Mononuclear cell (primary cell): Measurements from ENCODE around the gene UBR3. TPM values are rescaled to one million over a fixed set of nuclear protein-coding genes. Genes with fewer than 3 reads are reported as not detected.
"Not testable (repeated sequence)": the region's sequence is repeated elsewhere in the genome, so short reads cannot be mapped to it uniquely, and the experiment has no call there.

ENCODE experiments used
- H3K27me3 ChIP-seq: 2 replicates; pipeline ENCODE4 v1.6.0; 2011; ENCODE audit warnings: low read length, control low read depth; ENCODE audit not compliant: insufficient read depth
- H3K4me1 ChIP-seq: 2 replicates; pipeline ENCODE4 v1.5.1; 2011; ENCODE audit warnings: mild to moderate bottlenecking, low read length, control low read depth; ENCODE audit not compliant: insufficient read depth
- H3K4me3 ChIP-seq: 2 replicates; pipeline ENCODE4 v1.5.1; 2011; ENCODE audit warnings: mild to moderate bottlenecking, low read length, moderate library complexity
- H3K9me3 ChIP-seq: 2 replicates; pipeline ENCODE4 v1.5.1; 2011; ENCODE audit warnings: low read depth, mild to moderate bottlenecking, control low read depth, low read length
- total RNA-seq: library from RNA; depleted of rRNA; stranded (reverse); fragments of >200 nt; gene quantifications from one replicate; pipeline ENCODE4 v1.2.3, GENCODE V29; 2012

Gene UBR3
- total RNA-seq, 1 donor, result 38.5 TPM

DNA sequence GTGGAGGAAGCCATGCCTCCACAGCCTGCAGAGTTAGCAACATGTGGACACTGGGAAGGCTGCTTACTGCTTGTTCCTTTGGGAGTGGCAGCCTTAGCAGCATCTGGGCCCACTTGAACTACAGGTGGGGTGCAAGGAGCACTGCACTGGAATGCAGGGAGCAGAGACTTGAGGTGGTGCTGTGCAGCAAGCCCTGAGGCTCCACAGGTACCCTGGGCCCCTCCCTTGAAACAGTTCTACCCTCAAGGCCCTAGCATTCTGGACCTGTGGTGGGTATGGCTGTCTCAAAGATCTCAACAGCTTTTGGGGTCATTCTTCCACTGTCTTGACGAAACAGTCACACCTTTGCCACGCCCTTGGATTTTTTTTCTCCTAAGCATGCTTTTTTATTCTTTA, 13.5 kb downstream of the UBR3 start:
- H3K27me3 ChIP-seq, result no peaks in the 10 kb centered on the region
- H3K9me3 ChIP-seq, result no peaks in the 10 kb centered on the region
- H3K4me1 ChIP-seq, result peaks cover 5% of the 10 kb centered on the region
- H3K4me3 ChIP-seq, result no peak overlapping the region

DNA sequence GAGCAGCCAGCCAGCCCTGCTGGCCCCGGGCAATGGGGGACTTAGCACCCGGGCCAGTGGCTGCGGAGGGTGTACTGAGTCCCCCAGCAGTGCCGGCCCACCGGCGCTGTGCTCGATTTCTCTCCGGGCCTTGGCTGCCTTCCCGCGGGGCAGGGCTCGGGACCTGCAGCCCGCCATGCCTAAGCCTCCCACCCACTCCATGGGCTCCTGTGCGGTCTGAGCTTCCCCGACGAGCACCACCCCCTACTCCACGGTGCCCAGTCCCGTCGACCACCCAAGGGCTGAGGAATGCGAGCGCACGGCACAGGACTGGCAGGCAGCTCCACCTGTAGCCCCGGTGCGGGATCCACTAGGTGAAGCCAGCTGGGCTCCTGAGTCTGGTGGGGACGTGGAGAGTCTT, 14.4 kb downstream of the UBR3 start:
- not testable (repeated sequence) for H3K9me3 ChIP-seq, H3K27me3 ChIP-seq, H3K4me1 ChIP-seq, H3K4me3 ChIP-seq

DNA sequence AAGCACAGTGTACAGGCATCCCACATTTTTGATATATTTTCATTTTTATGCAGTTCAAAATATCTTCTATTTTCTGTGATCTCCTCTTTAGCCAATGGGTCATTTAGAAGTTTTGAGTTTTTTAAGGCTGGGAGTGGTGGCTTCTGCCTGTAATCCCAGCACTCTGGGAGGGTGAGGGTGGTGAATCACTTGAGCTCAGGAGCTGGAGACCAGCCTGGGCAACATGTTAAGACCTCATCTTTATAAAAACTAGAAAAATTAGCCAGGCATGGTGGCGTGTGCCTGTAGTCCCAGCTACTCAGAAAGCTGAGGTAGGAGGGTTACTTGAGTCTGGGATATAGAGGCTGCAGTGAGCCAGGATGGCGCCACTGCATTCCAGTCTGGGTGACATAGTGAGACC, 17.8 kb downstream of the UBR3 start:
- Histone ChIP-seq H3K4me1 (peaks cover 9% of the 10 kb centered on the region), H3K9me3 (no peaks in the 10 kb centered on the region), H3K27me3 (no peaks in the 10 kb centered on the region), H3K4me3 (no peak overlapping the region)

DNA sequence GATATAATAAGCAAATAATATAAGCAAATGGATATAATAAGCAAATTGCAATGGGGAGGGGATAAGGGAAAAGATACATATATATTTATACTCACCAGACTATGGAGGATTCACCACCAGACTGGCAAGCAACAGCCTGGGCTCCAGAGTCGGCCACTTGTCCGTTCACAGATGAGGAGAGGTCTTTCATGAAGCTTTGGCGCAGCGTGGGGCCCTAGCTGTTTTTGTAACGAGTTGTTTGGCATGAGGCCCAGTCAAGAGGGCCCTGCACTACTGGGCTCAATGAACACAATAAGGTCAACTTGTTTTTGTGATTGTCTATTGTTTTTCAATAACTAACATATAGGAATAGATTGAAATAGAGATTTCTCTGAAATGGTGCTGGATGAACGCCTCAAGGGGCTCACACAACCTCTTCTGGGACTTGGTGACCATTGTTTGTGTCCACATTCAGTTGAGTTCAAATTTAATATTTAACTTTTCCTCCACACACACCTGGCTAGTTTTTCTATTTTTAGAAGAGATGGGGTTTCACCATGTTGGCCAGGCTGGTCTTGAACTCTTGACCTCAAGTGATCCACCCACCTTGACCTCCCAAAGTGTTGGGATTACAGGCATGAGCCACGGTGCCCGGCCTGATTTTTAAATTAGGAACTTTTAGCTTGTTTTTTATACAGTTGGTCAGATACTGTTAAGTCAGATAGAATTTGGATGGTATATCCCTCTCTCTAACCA, 21.9 kb downstream of the UBR3 start:
- H3K4me3 ChIP-seq, H3K27me3 ChIP-seq, H3K9me3 ChIP-seq, H3K4me1 ChIP-seq: not testable (repeated sequence)

DNA sequence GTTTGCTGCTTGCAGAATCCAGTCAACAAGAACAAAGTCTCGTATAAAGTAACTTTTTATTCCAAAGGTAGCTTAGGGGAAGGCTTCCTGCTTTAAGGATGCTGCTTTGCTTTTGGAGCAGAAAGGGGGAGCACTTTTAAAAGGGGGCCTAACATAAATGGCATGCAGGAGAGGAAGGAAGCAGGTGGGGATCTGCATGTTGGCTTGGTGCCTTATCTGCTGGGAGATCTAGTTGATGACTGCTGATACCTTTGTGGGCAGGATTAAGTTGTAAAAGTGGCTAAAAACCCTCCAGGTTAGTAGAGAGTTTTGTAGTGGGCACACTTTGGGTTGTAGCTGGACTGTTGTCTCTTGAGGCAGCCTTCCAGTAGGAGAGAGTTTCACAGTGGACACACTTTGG, 22.5 kb downstream of the UBR3 start:
- Histone ChIP-seq H3K9me3 (no peaks in the 10 kb centered on the region), H3K4me1 (peaks cover 9% of the 10 kb centered on the region), H3K4me3 (no peak overlapping the region), H3K27me3 (no peaks in the 10 kb centered on the region)

DNA sequence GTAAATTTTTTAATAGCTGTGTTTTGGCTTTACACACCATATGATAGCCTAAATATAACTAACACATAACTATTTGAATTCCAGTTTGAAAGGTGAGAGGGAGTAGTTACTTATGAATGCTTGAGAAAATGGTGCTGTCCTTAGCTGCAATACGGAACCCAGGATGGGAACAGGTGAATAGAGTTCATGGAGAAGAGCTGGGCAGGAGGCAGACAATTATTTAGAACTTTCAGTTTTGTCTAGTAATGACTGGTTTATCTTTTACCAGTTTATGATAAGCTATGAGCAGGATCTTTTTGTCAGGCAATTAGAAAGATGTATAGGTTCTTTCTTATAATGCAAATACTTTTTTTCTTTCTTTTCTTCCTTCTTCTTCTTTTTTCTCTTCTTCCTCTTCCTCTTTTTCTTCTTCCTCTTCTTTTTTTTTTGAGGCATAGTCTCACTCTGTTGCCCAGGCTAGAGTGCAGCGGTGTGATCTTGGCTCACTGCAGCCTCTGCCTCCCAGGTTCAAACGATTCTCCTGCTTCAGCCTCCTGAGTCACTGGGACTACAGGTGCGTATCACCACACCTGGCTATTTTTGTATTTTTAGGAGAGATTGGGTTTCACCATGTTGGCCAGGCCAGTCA, 25.9 kb downstream of the UBR3 start:
- peaks cover 9% of the 10 kb centered on the region for H3K4me1 ChIP-seq
- no peak overlapping the region for H3K4me3 ChIP-seq
- no peaks in the 10 kb centered on the region for H3K9me3 ChIP-seq
- H3K27me3 ChIP-seq, result no peaks in the 10 kb centered on the region

DNA sequence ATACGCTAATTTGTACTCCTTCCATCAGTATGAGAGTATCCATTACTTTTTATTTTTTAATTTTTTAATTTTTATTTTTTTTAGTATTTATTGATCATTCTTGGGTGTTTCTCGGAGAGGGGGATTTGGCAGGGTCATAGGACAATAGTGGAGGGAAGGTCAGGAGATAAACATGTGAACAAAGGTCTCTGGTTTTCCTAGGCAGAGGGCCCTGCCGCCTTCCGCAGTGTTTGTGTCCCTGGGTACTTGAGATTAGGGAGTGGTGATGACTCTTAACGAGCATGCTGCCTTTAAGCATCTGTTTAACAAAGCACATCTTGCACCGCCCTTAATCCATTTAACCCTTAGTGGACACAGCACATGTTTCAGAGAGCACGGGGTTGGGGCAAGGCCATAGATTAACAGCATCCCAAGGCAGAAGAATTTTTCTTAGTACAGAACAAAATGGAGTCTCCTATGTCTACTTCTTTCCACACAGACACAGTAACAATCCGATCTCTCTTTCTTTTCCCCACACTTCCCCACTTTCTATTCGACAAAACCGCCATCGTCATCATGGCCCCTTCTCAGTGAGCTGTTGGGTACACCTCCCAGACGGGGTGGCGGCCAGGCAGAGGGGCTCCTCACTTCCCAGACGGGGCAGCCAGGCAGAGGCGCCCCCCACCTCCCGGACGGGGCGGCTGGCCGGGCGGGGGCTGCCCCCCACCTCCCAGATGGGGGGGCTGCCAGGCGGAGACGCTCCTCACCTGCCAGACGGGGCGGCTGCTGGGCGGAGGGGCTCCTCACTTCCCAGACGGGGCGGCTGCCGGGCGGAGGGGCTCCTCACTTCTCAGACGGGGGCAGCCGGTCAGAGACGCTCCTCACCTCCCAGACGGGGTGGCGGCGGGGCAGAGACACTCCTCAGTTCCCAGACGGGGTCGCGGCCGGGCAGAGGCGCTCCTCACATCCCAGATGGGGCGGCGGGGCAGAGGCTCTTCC, 28.3 kb downstream of the UBR3 start:
- H3K9me3 ChIP-seq, H3K27me3 ChIP-seq, H3K4me3 ChIP-seq, H3K4me1 ChIP-seq: not testable (repeated sequence)

DNA sequence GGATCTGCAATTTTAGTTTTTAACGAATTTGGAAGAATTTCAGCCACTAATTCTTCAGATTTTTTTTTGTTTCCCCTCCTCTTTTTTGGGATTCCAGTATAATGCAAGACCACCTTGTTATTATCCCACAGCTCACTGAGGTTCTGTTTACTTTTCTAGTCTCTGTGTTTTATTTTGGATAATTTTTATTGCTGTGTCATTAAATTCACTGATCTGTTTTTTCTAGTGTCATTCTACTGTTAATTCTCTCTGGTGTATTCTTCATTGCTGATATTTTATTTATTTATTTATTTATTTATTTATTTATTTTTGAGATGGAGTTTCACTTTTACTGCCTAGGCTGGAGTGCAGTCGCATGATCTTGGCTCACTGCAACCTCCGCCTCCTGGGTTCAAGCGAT, 32.2 kb downstream of the UBR3 start:
- Histone ChIP-seq H3K4me1 (no peaks in the 10 kb centered on the region), H3K27me3 (no peaks in the 10 kb centered on the region), H3K9me3 (no peaks in the 10 kb centered on the region), H3K4me3 (no peak overlapping the region)

DNA sequence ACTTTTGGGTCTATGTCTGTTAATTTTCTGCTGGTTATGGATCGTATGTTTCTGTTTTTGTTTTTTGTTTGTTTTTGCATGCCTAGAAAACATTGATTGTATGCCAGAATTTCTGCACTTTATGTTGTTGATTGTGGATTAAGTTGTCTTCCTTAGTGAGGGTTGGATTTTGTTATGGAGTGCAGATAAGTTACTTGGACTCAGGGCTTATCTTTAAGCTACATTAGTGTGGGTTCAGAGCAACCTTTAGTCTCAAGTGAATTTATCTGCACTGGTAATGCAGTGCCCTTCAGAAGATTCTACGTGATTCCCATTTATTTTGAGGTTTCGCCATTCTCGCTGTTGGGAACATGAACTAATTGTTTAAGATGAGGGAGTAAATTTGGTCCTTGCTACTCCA, 32.9 kb downstream of the UBR3 start:
- no peaks in the 10 kb centered on the region for H3K9me3 ChIP-seq
- no peaks in the 10 kb centered on the region for H3K27me3 ChIP-seq
- H3K4me3 ChIP-seq, result no peak overlapping the region
- no peaks in the 10 kb centered on the region for H3K4me1 ChIP-seq

DNA sequence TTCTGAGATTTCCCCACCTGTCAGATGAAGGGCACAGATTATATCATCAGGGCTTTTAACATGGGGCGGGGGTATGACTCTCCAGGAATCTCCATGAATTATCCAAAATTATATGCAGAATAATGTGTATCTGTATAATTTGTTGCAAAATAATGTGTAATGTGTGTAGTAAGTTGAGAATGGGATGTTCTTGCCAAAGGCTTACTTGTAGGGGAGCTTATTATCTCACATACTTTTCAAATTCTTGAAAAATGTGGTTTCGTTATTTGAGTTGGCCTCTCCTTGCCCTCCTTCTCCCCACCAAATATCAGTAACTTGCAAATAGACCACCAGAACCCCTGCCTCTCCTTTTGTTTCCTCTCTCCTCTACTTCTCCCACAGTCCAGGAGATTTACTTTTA, 35.6 kb downstream of the UBR3 start:
- Histone ChIP-seq H3K27me3 (no peaks in the 10 kb centered on the region), H3K4me1 (no peaks in the 10 kb centered on the region), H3K4me3 (no peak overlapping the region), H3K9me3 (no peaks in the 10 kb centered on the region)

DNA sequence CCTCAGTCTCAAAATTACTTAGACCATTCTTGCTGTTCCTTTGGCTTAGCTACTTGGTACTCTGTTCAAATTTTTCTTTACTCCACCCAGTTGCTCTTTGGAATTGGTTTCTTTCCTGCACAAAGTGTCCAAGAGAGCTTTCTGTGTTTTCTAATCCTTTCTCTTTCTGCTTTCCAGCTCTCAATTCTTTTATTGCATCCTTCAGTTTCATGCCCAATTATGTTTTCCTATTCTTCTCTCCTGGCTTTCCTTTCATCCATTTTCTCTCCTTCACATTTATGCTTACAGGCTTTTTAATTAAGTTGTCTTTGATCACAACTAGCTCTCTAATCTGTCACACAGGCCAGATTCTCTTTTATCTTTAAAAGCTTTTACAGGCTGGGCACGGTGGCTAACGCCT, 38.2 kb downstream of the UBR3 start:
- Histone ChIP-seq H3K9me3 (no peaks in the 10 kb centered on the region), H3K27me3 (no peaks in the 10 kb centered on the region), H3K4me3 (no peak overlapping the region), H3K4me1 (no peaks in the 10 kb centered on the region)

DNA sequence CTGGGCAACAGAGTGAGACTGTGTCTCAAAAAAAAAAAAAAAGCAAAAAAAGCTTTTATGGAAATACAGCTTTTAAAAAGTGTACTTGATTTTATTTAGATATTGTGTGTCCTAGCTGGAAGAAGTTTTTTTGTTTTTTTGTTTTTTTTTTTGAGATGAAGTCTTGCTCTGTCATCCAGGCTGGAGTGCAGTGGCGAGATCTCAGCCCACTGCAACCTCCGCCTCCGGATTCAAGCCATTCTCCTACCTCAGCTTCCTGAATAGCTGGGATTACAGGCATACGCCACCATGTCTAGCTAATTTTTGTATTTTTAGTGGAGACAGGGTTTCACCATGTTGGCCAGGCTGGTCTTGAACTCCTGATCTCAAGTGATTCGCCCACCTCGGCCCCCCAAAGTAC, 39.0 kb downstream of the UBR3 start:
- not testable (repeated sequence) for H3K27me3 ChIP-seq, H3K9me3 ChIP-seq, H3K4me1 ChIP-seq, H3K4me3 ChIP-seq

DNA sequence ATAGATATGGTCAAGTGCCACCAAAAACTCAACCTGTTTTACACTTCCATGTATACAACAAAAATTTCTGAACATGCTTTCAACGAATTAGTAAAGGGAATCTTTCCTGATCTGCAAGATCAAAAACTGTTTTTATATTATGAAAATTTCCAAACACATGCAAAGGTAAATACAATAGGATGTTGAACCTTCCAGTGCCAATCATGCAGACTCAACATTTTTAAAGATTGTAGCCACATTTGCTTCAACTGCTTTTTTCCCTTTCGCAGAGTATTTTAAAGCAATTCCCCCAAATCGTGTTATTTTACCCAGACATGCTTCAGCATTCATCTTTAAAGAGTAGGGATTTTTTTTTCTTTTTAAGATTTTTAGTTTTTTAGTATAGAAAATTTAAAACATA, 40.3 kb downstream of the UBR3 start:
- no peaks in the 10 kb centered on the region for H3K9me3 ChIP-seq

DNA sequence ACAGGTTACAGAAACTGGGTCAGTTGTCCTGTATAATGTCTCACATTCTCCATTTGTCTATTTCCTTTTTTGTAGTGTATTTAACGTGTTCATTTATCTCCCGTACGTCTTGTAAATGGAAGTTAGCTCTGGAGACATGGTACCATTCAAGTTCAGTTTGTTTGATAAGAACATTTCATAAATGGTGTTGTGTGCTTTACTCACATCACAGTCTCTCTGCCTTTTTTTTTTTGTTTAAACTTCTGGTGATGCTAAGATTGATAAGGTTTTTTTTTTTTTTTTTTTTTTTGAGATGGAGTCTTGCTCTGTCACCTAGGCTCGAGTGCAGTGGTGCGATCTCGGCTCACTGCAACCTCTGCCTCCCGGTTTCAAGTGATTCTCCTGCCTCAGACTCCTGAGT, 41.7 kb downstream of the UBR3 start:
- no peaks in the 10 kb centered on the region for H3K27me3 ChIP-seq
- H3K4me1 ChIP-seq, result no peaks in the 10 kb centered on the region
- H3K4me3 ChIP-seq, result no peak overlapping the region
- H3K9me3 ChIP-seq, result no peaks in the 10 kb centered on the region

More for the DNA sequence above, 40.3 kb downstream of the UBR3 start:
- Histone ChIP-seq H3K4me1 (no peaks in the 10 kb centered on the region), H3K4me3 (no peak overlapping the region), H3K27me3 (no peaks in the 10 kb centered on the region)

DNA sequence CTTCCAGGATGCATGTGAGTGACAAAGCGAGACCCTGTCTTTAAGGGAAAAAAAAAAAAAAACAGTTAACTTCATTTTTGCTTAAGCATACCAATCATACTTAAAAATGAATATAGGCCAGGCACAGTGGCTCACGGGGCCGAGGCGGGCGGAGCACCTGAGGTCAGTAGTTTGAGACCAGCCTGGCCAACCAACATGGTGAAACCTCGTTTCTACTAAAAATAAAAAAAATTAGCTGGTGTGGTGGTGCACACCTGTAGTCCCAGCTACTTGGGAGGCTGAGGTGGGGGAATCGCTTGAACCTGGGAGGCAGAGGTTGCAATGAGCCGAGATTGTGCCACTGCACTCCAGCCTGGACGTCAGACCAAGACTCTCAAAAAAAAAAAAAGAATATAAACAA, 44.1 kb downstream of the UBR3 start:
- H3K4me1 ChIP-seq, H3K4me3 ChIP-seq, H3K9me3 ChIP-seq, H3K27me3 ChIP-seq: not testable (repeated sequence)
